ENCODE data around the gene LARP1. TPM values are rescaled to one million over a fixed set of nuclear protein-coding genes. Genes with fewer than 3 reads are reported as not detected.
A peak's percentile ranks its signal among the peaks of the same experiment; 100 is the strongest.

The LARP1 gene
- total RNA-seq, 1 experiment from 2014 or later: 290 TPM

- CTCF ChIA-PET: no interaction called here
These were observed 47.0 kb upstream of the LARP1 start for GRCh38 chr5:154708207-154708606.

GRCh38 chr5:154708846-154709245 lies 46.3 kb upstream of the LARP1 start:
- CTCF ChIA-PET: interaction anchor here (0.7 kb wide), 1 partner anchor 23 kb away, joined by 3 read pairs; no protein-coding TSS in a partner anchor
- Histone ChIP-seq H3K27me3 (ENCODE audit: insufficient read depth, low read depth) (no peaks in the 10 kb centered on the region), H3K79me2 (ENCODE audit: low read depth) (no peaks in the 10 kb centered on the region), H3K9me2 (ENCODE audit: insufficient read depth) (no peaks in the 10 kb centered on the region), H3K4me1 (replicated peaks; ENCODE audit: insufficient read depth) (peaks cover 31% of the 10 kb centered on the region), H4K20me1 (ENCODE audit: insufficient read depth) (no peaks in the 10 kb centered on the region), H3K4me3 (no peak overlapping the region), H2AFZ (no peak overlapping the region), H3F3A (ENCODE audit: insufficient read depth, low read depth) (peaks cover 26% of the 10 kb centered on the region; the same call in 1 of the 2 replicates), H3K27ac (peak overlapping the region; percentile 8; the same call in 1 of the 2 replicates), H3K9me3 (ENCODE audit: insufficient read depth, low read depth) (no peaks in the 10 kb centered on the region), H3K4me2 (0 out of 2 replicates have a peak overlapping the region, but pooled peaks have one; percentile 3), H3K36me3 (ENCODE audit: low read depth) (no peaks in the 10 kb centered on the region)
- intact Hi-C loops (cut with micrococcal nuclease; ENCODE audit: unreplicated experiment): no loop called here
- no TSS peak for BruUV-seq (replicated peaks)
- DNase-seq: peak in 1 of 2 experiments; percentile 90
- TF ChIP-seq EZH2 (IDR thresholded peaks at IDR 0.05; ENCODE audit: low read depth): no peak
- no peak for TF ChIP-seq CTCF (conservative IDR thresholded peaks at IDR 0.05)
- POLR2A ChIA-PET (ENCODE audit: unreplicated experiment): no interaction called here

More at GRCh38 chr5:154708207-154708606, 47.0 kb upstream of the LARP1 start:
- H3K36me3 ChIP-seq (ENCODE audit: low read depth): no peaks in the 10 kb centered on the region
- H3K27ac ChIP-seq: peak overlapping the region; percentile 8; the same call in 1 of the 2 replicates
- 0 out of 2 replicates have a peak overlapping the region, but pooled peaks have one; percentile 3 for H3K4me2 ChIP-seq
- no peaks in the 10 kb centered on the region for H3K9me3 ChIP-seq (ENCODE audit: insufficient read depth, low read depth)
- intact Hi-C loops (cut with micrococcal nuclease; ENCODE audit: unreplicated experiment): no loop called here
- no TSS peak for BruUV-seq (replicated peaks)
- TF ChIP-seq CTCF (conservative IDR thresholded peaks at IDR 0.05): no peak
- TF ChIP-seq EZH2 (IDR thresholded peaks at IDR 0.05; ENCODE audit: low read depth): no peak
- POLR2A ChIA-PET (ENCODE audit: unreplicated experiment): no interaction called here
- no peak overlapping the region for H3K4me3 ChIP-seq
- H4K20me1 ChIP-seq (ENCODE audit: insufficient read depth): no peaks in the 10 kb centered on the region
- H3K9me2 ChIP-seq (ENCODE audit: insufficient read depth): no peaks in the 10 kb centered on the region
- no peaks in the 10 kb centered on the region for H3K27me3 ChIP-seq (ENCODE audit: insufficient read depth, low read depth)
- peaks cover 20% of the 10 kb centered on the region; the same call in 1 of the 2 replicates for H3F3A ChIP-seq (ENCODE audit: insufficient read depth, low read depth)
- no peak overlapping the region for H2AFZ ChIP-seq
- no peak for DNase-seq
- peaks cover 24% of the 10 kb centered on the region for H3K4me1 ChIP-seq (replicated peaks; ENCODE audit: insufficient read depth)
- no peaks in the 10 kb centered on the region for H3K79me2 ChIP-seq (ENCODE audit: low read depth)

GRCh38 chr5:154709368-154710305 lies 45.5 kb upstream of the LARP1 start:
- peaks cover 39% of the 10 kb centered on the region for H3K4me1 ChIP-seq (replicated peaks; ENCODE audit: insufficient read depth)
- no peak for DNase-seq
- ChIA-PET CTCF (interaction anchor here (0.7 kb wide), 1 partner anchor 22 kb away, joined by 3 read pairs; no protein-coding TSS in a partner anchor), POLR2A (ENCODE audit: unreplicated experiment) (interaction anchor here (0.6 kb wide), 1 partner anchor 60 kb away, joined by 6 read pairs; no protein-coding TSS in a partner anchor)
- H3K79me2 ChIP-seq (ENCODE audit: low read depth): no peaks in the 10 kb centered on the region
- H3K27ac ChIP-seq: no peak overlapping the region
- H3K4me3 ChIP-seq: no peak overlapping the region
- H4K20me1 ChIP-seq (ENCODE audit: insufficient read depth): no peaks in the 10 kb centered on the region
- H3K4me2 ChIP-seq: no peak overlapping the region
- no peaks in the 10 kb centered on the region for H3K27me3 ChIP-seq (ENCODE audit: insufficient read depth, low read depth)
- BruUV-seq (replicated peaks): no TSS peak
- intact Hi-C loops (cut with micrococcal nuclease; ENCODE audit: unreplicated experiment): loop anchor here (5.0 kb wide), 1 partner anchor 57 kb away; no protein-coding TSS in a partner anchor
- H3K9me3 ChIP-seq (ENCODE audit: insufficient read depth, low read depth): no peaks in the 10 kb centered on the region
- H3K36me3 ChIP-seq (ENCODE audit: low read depth): no peaks in the 10 kb centered on the region
- peaks cover 34% of the 10 kb centered on the region for H3F3A ChIP-seq (ENCODE audit: insufficient read depth, low read depth)
- no peak overlapping the region for H2AFZ ChIP-seq
- no peaks in the 10 kb centered on the region for H3K9me2 ChIP-seq (ENCODE audit: insufficient read depth)
- TF ChIP-seq EZH2 (IDR thresholded peaks at IDR 0.05; ENCODE audit: low read depth): no peak
- TF ChIP-seq CTCF (conservative IDR thresholded peaks at IDR 0.05): no peak
